Fibroblast of skin of scalp (primary cell): ENCODE measurements around the gene SULT1A1.
"Not testable (repeated sequence)": the region's sequence is repeated elsewhere in the genome, so short reads cannot be mapped to it uniquely, and the experiment has no call there.

Experiments
- DNase-seq: peaks from one replicate; pipeline ENCODE4 v3.0.0-alpha.2; 2013

The SULT1A1 gene

GRCh38 chr16:28590384-28591340, 19.2 kb downstream of the SULT1A1 start:
- no peak for DNase-seq

DNA sequence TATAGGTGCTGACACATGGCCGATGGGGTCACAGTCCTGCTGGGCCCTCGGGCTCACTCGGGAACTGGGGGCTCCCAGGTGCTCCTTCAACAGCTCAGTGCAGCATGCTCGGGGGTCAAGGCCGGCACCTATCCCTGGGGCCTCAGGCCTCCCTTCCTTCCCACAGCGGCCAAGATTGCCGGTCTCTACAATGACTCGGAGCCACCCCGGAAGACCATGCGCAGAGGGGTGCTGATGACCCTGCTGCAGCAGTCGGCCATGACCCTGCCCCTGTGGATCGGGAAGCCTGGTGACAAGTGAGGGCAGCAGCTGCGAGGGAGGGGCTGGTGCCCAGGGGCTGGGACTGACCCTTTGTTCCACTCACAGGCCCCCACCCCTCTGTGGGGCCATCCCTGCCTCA, 19.9 kb downstream of the SULT1A1 start:
- no peak for DNase-seq

DNA sequence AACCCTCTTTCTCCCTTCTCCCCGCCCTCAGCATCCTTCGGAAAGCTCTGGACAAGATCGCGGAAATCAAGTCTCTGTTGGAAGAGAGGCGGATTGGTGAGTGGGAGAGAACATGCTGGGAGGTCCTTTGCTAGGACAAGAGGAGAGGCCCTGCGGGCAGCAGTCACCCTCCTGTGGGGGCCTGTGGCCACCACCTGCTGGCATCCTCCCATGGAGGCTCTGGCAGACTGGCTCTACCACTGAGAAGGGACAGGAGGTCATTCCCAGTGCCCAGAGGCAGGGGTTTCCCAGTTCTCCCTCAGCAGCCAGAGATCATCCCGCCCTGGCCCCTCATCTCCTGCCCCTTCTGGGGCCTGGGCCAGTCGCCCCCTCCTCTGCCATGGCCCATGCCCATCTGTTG, 20.8 kb downstream of the SULT1A1 start:
- DNase-seq = no peak

GRCh38 chr16:28587386-28587785, 22.5 kb downstream of the SULT1A1 start:
- no peak for DNase-seq

- DNase-seq = no peak
Observed at GRCh38 chr16:28586466-28586865, 23.4 kb downstream of the SULT1A1 start.

DNA sequence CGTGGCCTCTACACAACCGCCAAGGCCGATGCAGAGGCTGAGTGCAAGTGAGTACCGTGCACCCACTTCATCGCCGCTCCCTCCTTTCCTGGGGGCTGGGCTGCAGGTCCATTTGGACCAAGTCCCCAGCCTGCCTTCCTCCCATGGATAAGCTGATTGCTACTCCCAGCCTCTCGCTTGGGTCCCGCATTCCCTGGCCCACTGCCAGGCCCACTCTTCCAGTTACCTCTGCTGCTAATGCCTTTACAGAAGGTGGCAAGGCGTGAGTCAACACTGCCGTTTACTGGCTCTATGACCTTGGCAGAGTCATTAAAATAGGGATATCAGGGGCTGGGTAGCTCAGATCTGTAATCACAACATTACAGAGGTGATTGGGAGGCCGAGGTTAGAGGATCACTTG, 24.2 kb downstream of the SULT1A1 start:
- DNase-seq = no peak

GRCh38 chr16:28580726-28581315, 29.0 kb downstream of the SULT1A1 start:
- DNase-seq = no peak

GRCh38 chr16:28575446-28576109, 34.3 kb downstream of the SULT1A1 start:
- no peak for DNase-seq

GRCh38 chr16:28574925-28575324, 34.9 kb downstream of the SULT1A1 start:
- no peak for DNase-seq

DNA sequence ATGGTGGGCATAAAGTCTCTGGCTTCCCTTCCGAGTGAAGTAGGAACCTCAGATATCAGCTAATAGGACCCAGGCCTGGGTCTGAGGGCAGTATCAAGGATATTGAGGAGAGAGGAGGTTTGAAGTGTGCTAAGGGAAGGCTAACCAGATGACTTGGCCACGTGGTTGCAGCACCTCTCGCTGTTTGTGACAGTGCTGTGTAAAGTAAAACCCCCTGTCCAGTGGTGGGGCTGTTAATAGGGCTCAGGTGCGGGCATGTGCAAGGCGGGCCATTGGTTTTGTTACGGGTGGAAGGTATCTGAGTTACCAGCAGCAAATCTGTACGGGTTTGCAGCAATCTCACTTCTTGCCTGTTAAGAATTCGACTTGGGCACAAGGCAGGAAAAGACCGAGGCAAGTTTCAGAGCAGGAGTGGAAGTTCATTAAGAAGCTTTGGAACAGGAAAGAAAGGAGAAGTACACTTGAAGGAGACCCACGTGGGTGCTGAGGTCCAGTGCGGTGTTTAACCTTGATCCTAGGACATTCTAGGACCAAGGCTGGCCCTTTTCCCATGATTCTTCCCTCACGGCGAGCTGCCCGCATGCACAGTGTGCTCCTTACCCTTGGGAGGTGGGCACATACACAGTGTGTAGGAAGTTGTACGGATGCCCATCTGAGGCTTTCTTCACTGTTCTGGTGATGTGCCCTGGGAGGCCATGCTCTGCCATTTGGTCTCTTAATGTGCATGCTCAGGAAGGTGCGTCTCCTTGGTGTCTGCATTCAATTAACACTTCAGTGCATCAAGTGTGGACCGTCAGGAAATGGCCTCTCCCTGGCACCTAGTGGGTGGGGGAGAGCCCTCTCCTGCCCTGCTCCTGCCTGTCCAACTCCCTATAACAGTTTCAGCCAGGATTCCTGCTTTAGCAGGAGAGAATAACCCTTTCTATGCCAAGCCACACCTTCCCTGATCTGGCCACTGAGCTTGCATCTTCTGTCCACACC, 35.8 kb downstream of the SULT1A1 start:
- DNase-seq = no peak

DNA sequence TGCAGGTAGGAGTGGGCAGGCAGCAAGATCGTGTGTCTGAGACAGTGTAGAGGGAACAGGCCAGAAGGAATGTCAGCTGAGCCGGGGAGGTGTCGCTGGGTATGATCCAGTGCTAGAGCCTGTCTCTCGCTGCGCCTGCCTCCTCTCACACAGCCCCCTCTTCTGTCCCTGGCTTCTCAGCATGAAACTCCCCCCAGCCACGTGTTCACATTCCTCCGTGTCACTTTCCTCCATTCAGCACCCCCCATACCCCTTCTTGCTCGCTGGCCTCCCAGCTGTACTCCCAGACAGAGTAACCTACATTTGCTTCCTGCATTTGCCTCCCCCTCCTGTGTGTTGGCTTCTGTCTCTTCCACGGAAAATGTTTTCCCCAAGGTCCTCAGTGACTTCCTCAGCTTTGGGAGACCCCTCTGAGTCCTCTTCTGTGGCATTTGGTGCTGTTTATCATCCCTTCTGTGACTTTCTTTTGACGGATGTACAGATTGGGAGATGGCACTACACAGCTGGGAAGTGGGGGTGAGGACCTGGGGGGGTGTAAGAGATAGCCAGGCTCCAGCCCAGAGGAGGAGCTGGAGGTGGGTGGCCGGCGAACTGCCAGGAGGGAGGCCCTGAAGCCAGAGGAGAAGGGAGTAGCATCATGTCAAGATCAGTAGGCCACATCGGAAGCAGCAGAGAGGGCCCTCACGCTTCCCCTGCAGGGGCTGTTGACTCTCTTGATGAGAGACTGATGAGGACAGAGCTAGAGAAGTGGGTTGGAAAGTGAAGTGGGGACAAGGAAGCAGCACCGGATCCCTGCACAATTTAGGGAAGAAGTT, 36.9 kb downstream of the SULT1A1 start:
- peak; percentile 76 for DNase-seq

DNA sequence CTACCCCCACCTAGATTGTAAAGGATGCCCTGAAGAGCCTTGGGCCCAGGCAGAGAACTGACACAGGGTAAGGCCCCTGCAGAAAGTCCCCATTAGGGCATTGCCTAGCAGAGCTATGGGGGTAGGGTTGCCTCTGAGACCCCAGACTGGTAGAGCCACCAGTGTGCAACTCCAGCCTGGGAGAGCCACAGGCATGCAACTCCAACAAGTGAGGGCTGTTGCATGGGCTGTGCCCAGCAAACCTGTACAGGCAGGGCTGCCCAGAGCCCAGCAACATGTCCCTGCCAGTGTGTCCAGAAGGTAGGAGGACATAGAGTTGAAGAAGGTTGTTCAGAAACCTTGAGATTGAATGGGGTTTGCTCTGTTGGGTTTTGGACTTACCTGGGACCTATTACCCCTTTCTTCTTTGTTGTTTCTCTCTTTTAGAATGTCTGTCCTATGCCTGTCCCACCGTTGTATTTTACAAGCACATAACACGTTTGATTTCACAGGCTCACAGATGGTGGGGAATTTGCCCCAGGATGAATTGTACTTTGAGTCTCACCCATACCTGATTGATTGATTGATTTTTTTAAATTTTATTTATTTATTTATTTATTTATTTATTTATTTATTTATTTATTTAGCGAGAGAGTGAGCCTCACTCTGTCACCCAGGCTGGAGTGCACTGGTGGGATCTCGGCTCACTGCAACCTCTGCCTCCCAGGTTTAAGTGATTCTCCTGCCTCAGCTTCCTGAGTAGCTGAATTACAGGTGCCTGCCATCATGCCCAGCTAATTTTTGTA, 39.7 kb downstream of the SULT1A1 start:
- DNase-seq = no peak

DNA sequence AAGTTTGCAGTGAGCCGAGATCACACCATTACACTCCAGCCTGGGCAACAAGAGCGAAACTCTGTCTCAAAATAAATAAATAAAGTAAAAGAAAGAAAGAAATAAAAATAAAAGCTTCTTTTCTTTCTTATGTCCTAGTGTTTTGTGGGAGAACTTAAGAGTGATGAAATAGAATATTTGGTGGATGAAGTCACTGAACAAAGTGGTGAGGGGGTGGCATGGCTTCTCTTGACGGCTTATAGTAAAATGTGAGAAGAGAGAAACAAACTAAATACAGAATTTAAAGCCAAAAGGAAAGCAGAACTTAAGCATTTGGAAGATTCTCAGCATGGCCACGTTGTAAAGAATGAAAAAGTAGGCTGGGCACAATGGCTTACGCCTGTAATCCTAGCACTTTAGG, 40.8 kb downstream of the SULT1A1 start:
- DNase-seq = peak; percentile 43

DNA sequence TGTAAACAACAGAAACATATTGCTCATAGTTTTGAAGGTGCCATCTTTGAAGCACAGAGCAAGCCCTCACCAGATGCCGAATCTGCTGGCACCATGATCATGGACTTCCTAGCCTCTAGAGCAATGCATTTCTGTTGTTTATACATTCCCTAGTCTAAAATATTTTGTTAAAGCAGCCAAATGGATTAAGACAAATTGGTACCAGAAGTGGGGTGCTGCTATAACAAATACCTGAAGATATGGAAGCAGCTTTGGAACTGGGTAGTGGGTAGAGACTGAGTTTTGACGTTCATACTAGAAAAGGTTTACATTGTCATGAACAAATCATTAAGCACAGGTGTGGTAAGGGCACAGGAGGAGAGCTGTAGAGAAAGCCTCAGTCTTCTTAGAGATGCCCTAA, 42.6 kb downstream of the SULT1A1 start:
- DNase-seq = no peak

GRCh38 chr16:28566233-28566925, 43.5 kb downstream of the SULT1A1 start:
- not testable (repeated sequence) for DNase-seq

DNA sequence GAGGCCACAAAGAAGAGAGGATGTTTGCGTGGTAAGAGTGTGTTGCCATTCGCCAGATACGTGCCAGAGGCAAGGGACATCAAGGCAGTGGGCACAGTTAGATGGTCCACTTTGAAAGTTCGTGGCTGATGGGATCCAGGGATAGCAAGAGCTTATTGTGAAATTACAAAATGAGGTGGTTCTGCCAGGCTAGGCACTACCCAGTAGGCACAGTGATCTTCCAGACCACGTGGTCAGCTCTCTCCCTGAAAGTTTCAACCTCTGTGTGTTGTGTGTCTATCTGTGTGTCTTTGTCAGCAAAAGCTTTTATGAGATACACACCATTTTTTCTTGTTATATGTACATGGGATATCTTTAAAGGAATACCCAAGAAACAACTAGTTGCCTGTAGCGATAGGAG, 46.6 kb downstream of the SULT1A1 start:
- DNase-seq = no peak

- no peak for DNase-seq
Observed at GRCh38 chr16:28562199-28562598, 47.6 kb downstream of the SULT1A1 start.

DNA sequence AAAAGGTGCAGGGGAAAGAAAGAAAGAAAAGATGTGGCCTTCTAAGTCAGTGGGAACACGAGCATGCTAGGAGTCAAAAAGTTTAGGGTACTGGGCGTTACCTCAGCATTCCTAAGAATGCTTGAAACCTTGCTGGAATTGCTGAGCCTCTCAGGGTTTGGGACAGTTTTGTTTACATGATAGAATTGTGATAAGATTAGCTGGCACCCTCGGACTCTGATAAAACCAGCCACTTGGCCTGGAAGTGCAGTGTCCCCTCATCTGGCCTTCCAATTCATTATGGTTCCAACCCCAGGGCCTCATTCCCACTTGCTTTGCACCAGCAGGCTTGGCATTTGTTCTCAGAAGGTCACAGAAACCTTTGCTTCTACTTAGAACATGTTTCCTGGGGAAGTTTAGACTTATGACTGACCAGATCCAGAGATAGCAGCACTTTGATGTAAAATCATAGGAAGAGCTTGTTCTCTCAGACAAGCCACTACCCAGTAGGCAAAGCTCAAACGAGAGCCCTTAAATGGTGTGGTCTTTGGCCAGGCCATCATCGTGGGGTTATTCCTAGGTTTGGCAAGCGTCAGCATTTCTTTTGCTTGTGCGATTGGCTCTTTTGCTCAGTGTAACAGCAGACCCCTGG, 48.2 kb downstream of the SULT1A1 start:
- no peak for DNase-seq

GRCh38 chr16:28558456-28558855, 51.4 kb downstream of the SULT1A1 start:
- peak; percentile 19 for DNase-seq
